Keratinocyte (primary cell): ENCODE results near the gene IL15RA. TPM values are rescaled to one million over a fixed set of nuclear protein-coding genes. Genes with fewer than 3 reads are reported as not detected.

Experiments
- DNase-seq: peaks from one replicate; pipeline ENCODE4 v3.0.0-alpha.2; 2011; ENCODE audit warnings: low read depth, missing footprints, low spot score
- FAIRE-seq: peaks from 2 replicates; lab custom pipeline; 2011; peaks lifted over from hg19 to GRCh38; lab: Jason Lieb, UNC
- H2AFZ ChIP-seq: 2 replicates; pipeline ENCODE4 v1.6.0; 2012; ENCODE audit warnings: low read length, control low read depth, inconsistent platforms; ENCODE audit not compliant: control insufficient read depth
- H3K27ac ChIP-seq: 2 replicates; pipeline ENCODE4 v1.5.1; 2011; ENCODE audit warnings: low read length; ENCODE audit not compliant: control insufficient read depth, insufficient read depth
- H3K27me3 ChIP-seq: 3 replicates; pipeline ENCODE4 v1.6.0; 2011; ENCODE audit warnings: low read length; ENCODE audit not compliant: control insufficient read depth, insufficient read depth; ENCODE audit errors: extremely low read depth
- H3K36me3 ChIP-seq, 2 experiments: 2 replicates in 1 of 2; 3 replicates in 1 of 2; pipeline ENCODE4 v1.5.1; 2011; ENCODE audit warnings: low read length in 2 of 2, mild to moderate bottlenecking in 1 of 2; ENCODE audit not compliant: control insufficient read depth in 2 of 2, insufficient read depth in 2 of 2; ENCODE audit errors: extremely low read depth in 1 of 2
- H3K4me1 ChIP-seq: 3 replicates; pipeline ENCODE4 v1.5.1; 2011; ENCODE audit warnings: low read length; ENCODE audit not compliant: control insufficient read depth, insufficient read depth; ENCODE audit errors: extremely low read depth
- H3K4me2 ChIP-seq: 3 replicates; pipeline ENCODE4 v1.6.0; 2011; ENCODE audit warnings: low read depth, low read length; ENCODE audit not compliant: control insufficient read depth, insufficient read depth; ENCODE audit errors: extremely low read depth
- H3K4me3 ChIP-seq, 3 experiments: fragments of 200-600 bp in 1 of 3; sonication (generic) in 1 of 3; 2 replicates in 2 of 3; 3 replicates in 1 of 3; pipeline ENCODE4 v1.5.1; 2011 to 2016; ENCODE audit warnings: low read length in 3 of 3, mild to moderate bottlenecking in 3 of 3, control low read depth in 2 of 3, inconsistent platforms in 1 of 3, low read depth in 1 of 3, mixed read lengths in 1 of 3, mixed run types in 1 of 3, moderate library complexity in 1 of 3; ENCODE audit not compliant: control insufficient read depth in 2 of 3, insufficient read depth in 2 of 3; ENCODE audit errors: extremely low read depth in 1 of 3
- H3K79me2 ChIP-seq: 2 replicates; pipeline ENCODE4 v1.6.0; 2012; ENCODE audit warnings: low read length; ENCODE audit not compliant: control insufficient read depth, insufficient read depth
- H3K9ac ChIP-seq: 3 replicates; pipeline ENCODE4 v1.6.0; 2011; ENCODE audit warnings: low read length; ENCODE audit not compliant: control insufficient read depth, insufficient read depth; ENCODE audit errors: extremely low read depth
- H3K9me1 ChIP-seq: 3 replicates; pipeline ENCODE4 v1.6.0; 2011; ENCODE audit warnings: low read length; ENCODE audit not compliant: control insufficient read depth, insufficient read depth; ENCODE audit errors: extremely low read depth
- H3K9me3 ChIP-seq: 2 replicates; pipeline ENCODE4 v1.5.1; 2012; ENCODE audit warnings: low read depth, low read length; ENCODE audit not compliant: control insufficient read depth
- H4K20me1 ChIP-seq: 3 replicates; pipeline ENCODE4 v1.6.0; 2011; ENCODE audit warnings: low read length; ENCODE audit not compliant: control insufficient read depth, insufficient read depth; ENCODE audit errors: extremely low read depth
- CTCF ChIP-seq, 3 experiments: IDR thresholded peaks in 1 of 3; conservative IDR thresholded peaks in 1 of 3; optimal IDR thresholded peaks in 1 of 3; 2 replicates in 2 of 3; 3 replicates in 1 of 3; pipeline versions ENCODE3 to v1.5.1; 2011; ENCODE audit warnings: low read length in 3 of 3, mild to moderate bottlenecking in 3 of 3, moderate library complexity in 2 of 3, control low read depth in 1 of 3, inconsistent platforms in 1 of 3; ENCODE audit not compliant: insufficient read depth in 2 of 3; ENCODE audit errors: extremely low read depth in 1 of 3
- EZH2 ChIP-seq: IDR thresholded peaks from one replicate; pipeline ENCODE4 v1.6.1; 2012; ENCODE audit warnings: inconsistent platforms, mild to moderate bottlenecking, low read length, moderate library complexity
- dilution Hi-C: fragments of 300-500 bp; cut with MboI; formaldehyde crosslinking; loops from one replicate; pipeline ENCODE4 v1.7.0; 2020; ENCODE audit warnings: low sequenced_read_pairs; ENCODE audit not compliant: extremely low pct_ligation_motif_present
- polyA plus RNA-seq, 5 experiments: library from polyadenylated mRNA; depleted of rRNA in 3 of 5; stranded (reverse) in 3 of 5; stranded (forward) in 1 of 5; unstranded in 1 of 5; fragments of >200 nt; gene quantifications; 1 replicate in 1 of 5; 2 replicates in 3 of 5; 3 replicates in 1 of 5; pipeline versions ENCODE4 v1.2.1 to v1.2.3, GENCODE V29; 2011 to 2012; ENCODE audit warnings: missing spikeins in 2 of 5, low read depth in 1 of 5, low replicate concordance in 1 of 5

IL15RA gene
- polyA plus RNA-seq, 1 donor (not counting 4 experiments of a cell fraction or from before 2014, with no cell fraction given), result 3.8 TPM

GRCh38 chr10:6020826-6021225, 43.5 kb upstream of the IL15RA start:
- Histone ChIP-seq H3K9me1 (no peaks in the 10 kb centered on the region), H3K79me2 (no peaks in the 10 kb centered on the region), H3K9me3 (no peaks in the 10 kb centered on the region), H3K4me3 (no peak overlapping the region), H3K36me3 (no peaks in the 10 kb centered on the region), H4K20me1 (peaks cover 2% of the 10 kb centered on the region), H3K4me2 (no peak overlapping the region), H3K4me1 (no peaks in the 10 kb centered on the region), H3K9ac (no peak overlapping the region), H2AFZ (no peak overlapping the region), H3K27ac (no peak overlapping the region), H3K27me3 (no peaks in the 10 kb centered on the region)
- FAIRE-seq (no peak), DNase-seq (no peak)
- TF ChIP-seq CTCF (optimal IDR thresholded peaks at IDR 0.05 in 1 of 3, IDR thresholded peaks at IDR 0.05 in 1 of 3, conservative IDR thresholded peaks at IDR 0.05 in 1 of 3; ENCODE audit: extremely low read depth in 1 of 3, insufficient read depth in 2 of 3, low read length in 3 of 3), result no peak
- no peak for TF ChIP-seq EZH2
- dilution Hi-C loops, result no loop called here

GRCh38 chr10:6019796-6020195, 42.5 kb upstream of the IL15RA start:
- no peak for DNase-seq
- no peak overlapping the region for H3K4me2 ChIP-seq
- no peaks in the 10 kb centered on the region for H3K9me3 ChIP-seq
- H3K36me3 ChIP-seq, result no peaks in the 10 kb centered on the region
- H3K4me3 ChIP-seq, result no peak overlapping the region
- H3K27me3 ChIP-seq, result no peaks in the 10 kb centered on the region
- H3K4me1 ChIP-seq, result no peaks in the 10 kb centered on the region
- TF ChIP-seq EZH2 (no peak), CTCF (optimal IDR thresholded peaks at IDR 0.05 in 1 of 3, IDR thresholded peaks at IDR 0.05 in 1 of 3, conservative IDR thresholded peaks at IDR 0.05 in 1 of 3; ENCODE audit: extremely low read depth in 1 of 3, insufficient read depth in 2 of 3, low read length in 3 of 3) (no peak)
- H3K79me2 ChIP-seq, result no peaks in the 10 kb centered on the region
- H2AFZ ChIP-seq, result no peak overlapping the region
- peaks cover 2% of the 10 kb centered on the region for H4K20me1 ChIP-seq
- no peak overlapping the region for H3K27ac ChIP-seq
- no peaks in the 10 kb centered on the region for H3K9me1 ChIP-seq
- dilution Hi-C loops, result no loop called here
- no peak for FAIRE-seq
- no peak overlapping the region for H3K9ac ChIP-seq
